HG03521 (cell line): ENCODE results near the gene YAP1.

ENCODE experiments used
- ATAC-seq: cut with Tn5 transposase; IDR thresholded peaks from one replicate; pipeline ENCODE4 v1.9.1; 2021; ENCODE audit warnings: mild to moderate bottlenecking, moderate library complexity; ENCODE audit not compliant: unreplicated experiment

The YAP1 gene

DNA sequence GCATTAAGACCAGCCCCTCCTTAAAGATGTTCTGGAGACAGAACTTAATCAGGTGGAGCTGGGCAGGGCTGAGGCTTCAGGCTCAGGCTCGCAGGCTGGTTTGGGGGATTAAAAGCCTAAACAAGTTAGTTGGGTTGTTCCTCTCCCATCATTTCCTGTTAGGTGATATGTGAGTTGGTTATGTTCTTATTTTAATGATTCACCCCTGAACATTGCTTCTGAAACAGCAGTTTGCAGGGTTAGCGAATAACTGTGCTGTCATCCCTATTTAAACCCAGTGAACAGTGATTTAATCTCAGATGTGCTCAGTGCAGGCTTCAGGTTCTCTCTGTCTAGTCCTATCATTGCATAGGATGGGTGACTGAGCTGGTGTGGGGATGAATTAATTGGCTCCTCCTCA lies 159.7 kb downstream of the YAP1 start:
- ATAC-seq = no peak

DNA sequence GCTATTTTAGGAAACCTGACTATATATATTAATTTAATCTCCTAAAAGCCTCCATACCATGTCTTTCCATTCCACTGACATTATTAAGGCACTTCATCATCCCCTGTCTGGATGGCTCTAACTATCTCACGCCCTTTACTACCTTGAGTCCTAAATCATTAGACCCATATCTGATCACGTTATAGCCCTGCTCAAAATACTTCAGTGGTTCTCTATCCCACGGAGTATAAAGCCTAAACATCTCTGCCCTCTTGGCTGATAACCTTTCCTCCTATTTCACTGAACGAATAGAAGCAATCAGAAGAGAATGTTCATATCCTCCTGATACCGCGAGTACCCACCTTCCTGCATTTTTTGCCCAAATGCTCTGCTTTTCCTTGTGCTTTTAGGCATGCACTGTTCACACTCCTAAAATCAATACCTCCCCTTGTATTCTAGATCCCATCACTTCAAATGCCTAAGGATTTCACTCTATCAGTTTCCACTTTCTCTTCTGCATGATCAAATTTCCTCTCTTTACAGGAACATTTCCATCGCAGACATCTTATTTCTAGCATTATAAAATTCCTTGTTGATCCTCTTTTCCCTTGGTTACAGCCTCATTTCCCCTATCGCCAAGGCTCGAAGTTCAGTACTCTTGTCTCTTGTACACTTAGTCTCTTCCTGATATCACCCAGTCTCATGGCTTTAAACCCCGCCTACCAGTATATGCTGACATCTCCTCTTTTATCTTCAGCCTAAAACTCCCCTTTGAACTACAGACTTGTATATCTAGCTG lies 162.0 kb downstream of the YAP1 start:
- ATAC-seq = no peak

DNA sequence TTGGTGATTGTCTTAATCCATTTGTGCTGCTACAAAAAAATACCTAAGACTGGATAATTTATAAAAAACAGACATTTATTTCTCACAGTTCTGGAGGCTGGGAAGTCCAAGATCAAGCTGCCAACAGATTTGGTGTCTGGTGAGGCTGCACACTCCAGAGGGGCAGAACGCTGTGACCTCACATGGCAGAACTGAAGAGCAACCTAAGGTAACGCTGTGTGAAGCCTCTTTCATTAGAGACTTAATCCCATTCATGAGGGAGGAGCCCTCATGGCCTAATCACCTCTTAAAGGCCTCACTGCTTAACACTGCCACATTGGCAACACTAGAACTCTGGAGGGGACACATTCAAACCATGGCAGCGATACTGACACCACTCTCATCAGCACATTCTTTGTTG lies 164.4 kb downstream of the YAP1 start:
- ATAC-seq = no peak

DNA sequence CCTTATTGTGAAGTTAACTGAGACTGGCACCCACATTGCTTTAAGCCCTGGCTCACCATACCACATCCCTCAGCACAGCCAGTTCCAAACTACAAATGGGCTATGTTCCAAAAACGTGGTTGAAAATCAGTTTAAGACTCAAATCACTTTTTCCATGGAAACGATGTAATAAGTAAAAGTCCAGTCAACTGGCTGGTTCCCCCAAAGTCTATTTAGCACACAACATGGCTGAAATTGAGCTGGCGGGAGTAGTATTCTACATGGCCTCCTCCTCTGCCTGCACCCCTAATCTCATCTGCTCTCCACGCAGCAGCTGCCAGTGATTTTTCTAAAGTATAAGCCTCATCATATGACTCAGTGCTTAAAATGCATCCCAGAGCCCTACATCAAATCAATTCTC lies 166.1 kb downstream of the YAP1 start:
- no peak for ATAC-seq

DNA sequence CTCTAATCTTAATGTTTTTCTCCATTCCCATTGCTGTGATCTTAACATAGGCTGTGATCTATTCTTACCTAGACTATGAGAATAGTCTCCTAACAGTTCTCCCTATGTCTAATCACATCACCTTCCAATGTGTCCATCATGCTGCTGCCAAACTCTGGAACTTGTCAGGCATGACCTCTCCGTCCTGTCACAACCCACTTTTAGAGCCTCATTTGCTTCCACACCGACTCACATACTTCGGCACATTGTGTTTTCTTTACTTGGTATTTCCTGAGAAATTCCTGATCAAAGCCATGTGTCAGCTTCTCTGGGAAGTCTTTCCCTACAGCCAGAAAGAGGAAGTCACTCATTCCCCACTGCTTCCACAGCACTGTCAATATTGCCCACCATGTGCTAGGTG lies 166.5 kb downstream of the YAP1 start:
- no peak for ATAC-seq

DNA sequence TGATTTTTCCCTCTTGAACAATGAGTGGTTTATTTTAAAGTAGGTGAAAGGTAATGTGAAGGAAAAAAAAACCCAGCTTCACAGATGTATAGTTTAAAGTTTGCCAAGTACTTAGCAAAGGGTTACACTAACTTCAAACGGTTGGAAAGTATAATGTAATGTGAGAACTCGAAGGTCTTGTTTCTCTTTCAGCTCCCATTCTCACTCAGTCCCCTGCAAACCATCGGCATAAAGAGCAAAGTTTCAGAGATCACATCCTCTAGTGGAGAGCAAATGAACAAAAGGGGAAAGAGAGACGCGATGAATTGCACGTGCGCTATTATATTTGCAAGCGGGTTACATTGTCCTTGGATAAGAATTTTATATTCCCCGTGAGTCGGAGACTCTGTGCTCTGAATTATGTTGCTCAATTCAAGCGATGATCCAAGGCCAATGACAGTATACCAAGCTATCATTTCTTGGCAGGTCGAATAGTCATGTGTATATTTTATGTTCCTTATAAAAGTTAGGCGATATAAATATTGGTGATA lies 169.5 kb downstream of the YAP1 start:
- ATAC-seq = peak; percentile 82

DNA sequence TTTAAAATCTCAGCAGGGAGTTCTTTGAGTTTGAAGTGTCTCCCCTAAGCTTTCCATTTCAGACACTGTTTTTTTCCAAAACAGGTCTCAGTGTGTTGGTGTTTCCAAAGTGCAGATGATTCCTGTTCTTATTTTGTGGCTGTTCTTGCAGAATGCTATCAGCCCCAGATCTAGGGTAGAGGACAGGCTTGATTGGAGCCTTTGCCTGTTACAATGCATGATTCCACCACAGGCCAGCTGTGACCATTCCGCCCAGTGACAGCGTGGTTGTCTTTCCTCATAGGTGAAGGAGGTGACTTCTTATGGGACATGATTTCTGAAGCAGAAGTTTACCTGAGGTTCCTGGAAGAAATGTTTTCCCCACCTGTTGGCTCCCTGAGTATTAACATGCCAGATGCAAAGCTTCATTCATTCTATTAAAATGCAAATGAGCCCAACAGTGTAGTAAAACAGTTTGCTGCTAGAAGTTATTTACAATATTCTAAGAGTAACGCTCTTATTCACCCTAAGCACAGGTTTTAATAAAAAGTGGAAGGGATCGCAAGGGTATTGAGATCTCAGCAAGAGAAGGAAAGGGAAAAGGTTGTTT lies 170.1 kb downstream of the YAP1 start:
- ATAC-seq = no peak
